Neural cell (in vitro differentiated cells): ENCODE data around the gene UIMC1. TPM values are rescaled to one million over a fixed set of nuclear protein-coding genes. Genes with fewer than 3 reads are reported as not detected.

ENCODE experiments used
- H2AFZ ChIP-seq: fragments of 200-600, 300-800 bp; sonication (generic), shearing (Covaris generic); 2 replicates; pipeline ENCODE4 v1.6.0; 2014; ENCODE audit warnings: low read depth, mild to moderate bottlenecking, antibody characterized with exemption, low read length, moderate library complexity
- H3F3A ChIP-seq: fragments of 200-600 bp; shearing (Covaris generic); 2 replicates; pipeline ENCODE4 v1.6.1; 2016; ENCODE audit warnings: mild to moderate bottlenecking, moderate library complexity, mixed read lengths, antibody characterized with exemption, low read length; ENCODE audit not compliant: insufficient read depth, poor library complexity, severe bottlenecking
- H3K27ac ChIP-seq: fragments of 200-600, 300-800 bp; sonication (generic), shearing (Covaris generic); 2 replicates; pipeline ENCODE4 v1.5.1; 2014; ENCODE audit warnings: mild to moderate bottlenecking, low read length, moderate library complexity
- H3K27me3 ChIP-seq: fragments of 300-800, 200-600 bp; sonication (generic), shearing (Covaris generic); 2 replicates; pipeline ENCODE4 v1.6.0; 2014; ENCODE audit warnings: mild to moderate bottlenecking, low read depth, low read length, moderate library complexity; ENCODE audit not compliant: insufficient read depth
- H3K36me3 ChIP-seq: fragments of 300-800, 200-600 bp; sonication (generic), shearing (Covaris generic); 2 replicates; pipeline ENCODE4 v1.5.1; 2014; ENCODE audit warnings: mild to moderate bottlenecking, antibody characterized with exemption, low read length, moderate library complexity; ENCODE audit not compliant: insufficient read depth
- H3K4me2 ChIP-seq: fragments of 300-800, 200-600 bp; sonication (generic), shearing (Covaris generic); 2 replicates; pipeline ENCODE4 v1.6.0; 2014; ENCODE audit warnings: mild to moderate bottlenecking, low read length
- H3K4me3 ChIP-seq: fragments of 300-800, 200-600 bp; sonication (generic), shearing (Covaris generic); 2 replicates; pipeline ENCODE4 v1.5.1; 2014; ENCODE audit warnings: mild to moderate bottlenecking, low read length, moderate library complexity
- H3K79me2 ChIP-seq: fragments of 200-600 bp; shearing (Covaris generic); replicated peaks from 2 replicates; pipeline ENCODE4 v1.6.0; 2014; ENCODE audit warnings: mild to moderate bottlenecking, low read length, moderate library complexity; ENCODE audit not compliant: insufficient read depth
- H3K9ac ChIP-seq: fragments of 300-800, 200-600 bp; sonication (generic), shearing (Covaris generic); 2 replicates; pipeline ENCODE4 v1.6.1; 2016; ENCODE audit warnings: mild to moderate bottlenecking, low read length, mixed read lengths
- H3K9me2 ChIP-seq: fragments of 200-600 bp; shearing (Covaris generic); 2 replicates; pipeline ENCODE4 v1.6.1; 2016; ENCODE audit warnings: mild to moderate bottlenecking, low read length, mixed read lengths; ENCODE audit not compliant: insufficient read depth
- H3K9me3 ChIP-seq: fragments of 200-600, 300-800 bp; sonication (generic), shearing (Covaris generic); 2 replicates; pipeline ENCODE4 v1.6.1; 2016; ENCODE audit warnings: mild to moderate bottlenecking, mixed run types, low read length, moderate library complexity, mixed read lengths
- H4K20me1 ChIP-seq: fragments of 200-600 bp; shearing (Covaris generic); 2 replicates; pipeline ENCODE4 v1.6.1; 2016; ENCODE audit warnings: mild to moderate bottlenecking, mixed run types; ENCODE audit not compliant: insufficient read depth
- CTCF ChIP-seq: fragments of 450-650 bp; IDR thresholded peaks from 2 replicates; pipeline ENCODE4 v1.5.1; 2014; ENCODE audit warnings: antibody characterized with exemption, mild to moderate bottlenecking, moderate library complexity; ENCODE audit not compliant: poor library complexity, severe bottlenecking
- EP300 ChIP-seq: fragments of 450-650 bp; conservative IDR thresholded peaks from 2 replicates; pipeline ENCODE4 v1.6.1; 2014; ENCODE audit warnings: antibody characterized with exemption, mild to moderate bottlenecking, moderate library complexity; ENCODE audit not compliant: poor library complexity, severe bottlenecking
- EZH2 ChIP-seq: fragments of 200-600, 300-800 bp; shearing (Covaris generic), sonication (generic); IDR thresholded peaks from 2 replicates; pipeline ENCODE4 v1.6.1; 2014; ENCODE audit warnings: antibody characterized with exemption, low read length, borderline replicate concordance, mild to moderate bottlenecking; ENCODE audit not compliant: insufficient read depth, poor library complexity, severe bottlenecking
- MXI1 ChIP-seq: fragments of 450-650 bp; conservative IDR thresholded peaks from 2 replicates; pipeline ENCODE4 v1.6.1; 2014; ENCODE audit warnings: antibody characterized with exemption, mild to moderate bottlenecking; ENCODE audit not compliant: poor library complexity, severe bottlenecking
- POLR2AphosphoS5 ChIP-seq: IDR thresholded peaks from 2 replicates; pipeline ENCODE4 v1.6.1; 2012
- RAD21 ChIP-seq: fragments of 450-650 bp; conservative IDR thresholded peaks from 2 replicates; pipeline ENCODE4 v1.6.1; 2014; ENCODE audit warnings: antibody characterized with exemption, mild to moderate bottlenecking, moderate library complexity
- REST ChIP-seq: IDR thresholded peaks from 2 replicates; pipeline ENCODE4 v1.6.1; 2012; ENCODE audit warnings: borderline replicate concordance
- SMC3 ChIP-seq: fragments of 450-650 bp; conservative IDR thresholded peaks from 2 replicates; pipeline ENCODE4 v1.6.1; 2014; ENCODE audit warnings: antibody characterized with exemption, mild to moderate bottlenecking, moderate library complexity; ENCODE audit not compliant: poor library complexity
- TAF1 ChIP-seq: IDR thresholded peaks from 2 replicates; pipeline ENCODE4 v1.6.1; 2012; ENCODE audit warnings: low read depth
- polyA plus RNA-seq: library from polyadenylated mRNA; depleted of rRNA; stranded (reverse); fragments of >200 nt; gene quantifications from 2 replicates; pipeline ENCODE4 v1.2.3, GENCODE V29; 2014

UIMC1 gene
- polyA plus RNA-seq, 1 donor from 2014 or later, result 74.0 TPM

- Histone ChIP-seq H3F3A (no peaks in the 10 kb centered on the region), H3K79me2 (no peaks in the 10 kb centered on the region), H3K9me2 (no peaks in the 10 kb centered on the region), H3K4me2 (no peak overlapping the region), H3K27me3 (no peaks in the 10 kb centered on the region), H4K20me1 (no peaks in the 10 kb centered on the region), H2AFZ (no peak overlapping the region), H3K36me3 (no peaks in the 10 kb centered on the region), H3K4me3 (no peak overlapping the region), H3K27ac (no peak overlapping the region), H3K9me3 (no peaks in the 10 kb centered on the region), H3K9ac (no peak overlapping the region)
- TF ChIP-seq TAF1 (no peak), RAD21 (no peak), SMC3 (no peak)
These were observed 83.8 kb downstream of the UIMC1 start for GRCh38 chr5:176922817-176923216.

- H3K9me2 ChIP-seq, result no peaks in the 10 kb centered on the region
- TF ChIP-seq MXI1 (no peak), REST (no peak), EZH2 (no peak), RAD21 (no peak), POLR2AphosphoS5 (no peak), CTCF (no peak), TAF1 (no peak), EP300 (no peak), SMC3 (no peak)
- no peaks in the 10 kb centered on the region for H3F3A ChIP-seq
- no peak overlapping the region for H3K4me3 ChIP-seq
- H3K9ac ChIP-seq, result no peak overlapping the region
- H3K9me3 ChIP-seq, result no peaks in the 10 kb centered on the region
- H2AFZ ChIP-seq, result no peak overlapping the region
- no peaks in the 10 kb centered on the region for H3K36me3 ChIP-seq
- H3K27ac ChIP-seq, result no peak overlapping the region
- H3K27me3 ChIP-seq, result no peaks in the 10 kb centered on the region
- H3K4me2 ChIP-seq, result no peak overlapping the region
- H3K79me2 ChIP-seq, result no peaks in the 10 kb centered on the region
- H4K20me1 ChIP-seq, result no peaks in the 10 kb centered on the region
These were observed 84.9 kb downstream of the UIMC1 start for GRCh38 chr5:176921714-176922113.

- H4K20me1 ChIP-seq, result no peaks in the 10 kb centered on the region
- H2AFZ ChIP-seq, result no peak overlapping the region
- no peaks in the 10 kb centered on the region for H3K9me2 ChIP-seq
- no peaks in the 10 kb centered on the region for H3K9me3 ChIP-seq
- TF ChIP-seq EZH2 (no peak), EP300 (no peak)
- H3K27me3 ChIP-seq, result no peaks in the 10 kb centered on the region
- H3K36me3 ChIP-seq, result no peaks in the 10 kb centered on the region
- no peaks in the 10 kb centered on the region for H3K79me2 ChIP-seq
- no peaks in the 10 kb centered on the region for H3F3A ChIP-seq
- H3K27ac ChIP-seq, result no peak overlapping the region
- H3K9ac ChIP-seq, result no peak overlapping the region
- H3K4me3 ChIP-seq, result no peak overlapping the region
- H3K4me2 ChIP-seq, result no peak overlapping the region
These were observed 88.0 kb downstream of the UIMC1 start for GRCh38 chr5:176918613-176919012.
